HG03135 (cell line): ENCODE results near the gene CAT.

Experiments
- ATAC-seq: cut with Tn5 transposase; IDR thresholded peaks from one replicate; pipeline ENCODE4 v1.9.1; 2021; ENCODE audit warnings: mild to moderate bottlenecking, moderate library complexity; ENCODE audit not compliant: unreplicated experiment

CAT gene

DNA sequence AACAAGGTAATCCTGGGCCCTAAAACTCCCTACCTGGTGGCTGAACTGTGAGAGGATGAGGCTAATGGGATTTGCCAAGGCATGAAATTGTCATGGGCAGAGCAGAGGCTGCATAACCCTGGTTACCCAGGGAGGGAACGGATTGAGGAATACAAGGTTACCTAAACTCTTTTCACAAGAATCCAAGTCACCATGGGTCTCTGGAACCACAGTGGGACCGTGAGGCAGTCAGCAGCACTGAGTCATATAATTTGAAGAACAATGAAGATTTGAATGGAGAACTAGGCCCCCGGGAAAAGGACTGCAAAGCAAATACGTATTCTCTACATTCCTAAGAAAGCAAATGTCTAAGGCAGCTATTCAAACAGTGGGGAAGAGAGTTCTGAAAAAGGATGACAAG, 19.8 kb downstream of the CAT start:
- ATAC-seq, result no peak

DNA sequence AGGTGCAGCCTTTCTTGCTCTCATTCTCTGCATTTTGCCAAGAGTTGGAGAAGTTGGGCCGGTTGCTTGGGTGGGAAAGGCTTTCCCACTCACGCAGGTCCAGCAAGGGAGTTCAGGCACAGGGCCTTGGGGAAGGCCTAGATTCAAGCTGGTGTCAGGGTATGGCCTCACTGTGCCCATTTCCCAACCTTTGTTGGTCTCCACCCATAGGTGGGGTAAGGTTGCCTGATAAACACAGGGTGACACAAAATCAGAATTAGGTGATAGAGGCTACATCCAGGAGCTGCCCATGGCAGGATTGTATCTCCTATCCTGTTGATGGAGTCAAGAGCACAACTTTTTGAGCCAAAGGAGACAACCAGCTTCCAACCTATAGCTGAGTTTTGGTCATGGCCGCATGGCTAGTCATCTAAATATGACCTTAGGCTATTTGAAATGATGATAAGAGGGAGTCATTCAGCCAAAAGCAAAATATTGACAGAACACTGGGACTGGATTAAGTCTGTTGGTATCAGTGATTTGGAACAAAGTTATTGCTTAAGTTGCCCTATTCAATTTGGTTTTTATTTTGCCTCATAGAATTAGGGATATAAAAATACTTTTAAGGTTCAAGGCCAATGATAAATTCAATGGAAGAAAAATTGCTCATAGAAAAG, 20.9 kb downstream of the CAT start:
- no peak for ATAC-seq

DNA sequence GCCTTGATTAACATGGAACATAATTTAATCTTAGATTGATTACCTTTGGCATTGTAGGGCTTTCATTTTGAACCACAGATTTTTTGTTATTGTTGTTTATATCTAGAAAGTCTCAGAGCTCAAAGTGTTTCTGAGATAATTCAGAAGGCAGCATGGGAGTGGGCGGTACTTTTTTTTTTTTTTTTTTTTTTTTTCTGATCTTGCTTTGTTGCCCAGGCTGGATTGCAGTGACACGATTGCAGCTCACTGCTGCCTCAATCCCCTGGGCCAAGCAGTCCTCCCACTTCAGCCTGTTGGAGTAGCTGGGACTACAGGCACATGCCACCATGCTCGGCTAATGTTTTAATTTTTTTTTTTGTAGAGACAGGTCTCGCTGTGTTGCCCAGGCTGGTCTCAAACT, 21.5 kb downstream of the CAT start:
- ATAC-seq, result no peak

DNA sequence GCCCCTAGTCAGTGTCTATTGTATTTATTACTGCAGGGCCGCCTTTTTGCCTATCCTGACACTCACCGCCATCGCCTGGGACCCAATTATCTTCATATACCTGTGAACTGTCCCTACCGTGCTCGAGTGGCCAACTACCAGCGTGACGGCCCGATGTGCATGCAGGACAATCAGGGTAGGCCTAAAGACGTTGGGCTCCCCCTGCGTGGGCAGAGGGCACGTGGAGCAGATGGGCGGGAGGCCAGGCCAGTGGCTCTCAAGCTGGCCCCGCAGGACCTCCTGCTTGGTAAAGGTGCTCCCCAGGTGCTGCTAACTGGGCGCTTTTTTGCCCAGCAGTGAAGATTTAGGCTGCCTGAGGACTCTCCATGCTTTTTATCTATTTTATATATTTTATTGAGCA, 22.5 kb downstream of the CAT start:
- ATAC-seq, result no peak

DNA sequence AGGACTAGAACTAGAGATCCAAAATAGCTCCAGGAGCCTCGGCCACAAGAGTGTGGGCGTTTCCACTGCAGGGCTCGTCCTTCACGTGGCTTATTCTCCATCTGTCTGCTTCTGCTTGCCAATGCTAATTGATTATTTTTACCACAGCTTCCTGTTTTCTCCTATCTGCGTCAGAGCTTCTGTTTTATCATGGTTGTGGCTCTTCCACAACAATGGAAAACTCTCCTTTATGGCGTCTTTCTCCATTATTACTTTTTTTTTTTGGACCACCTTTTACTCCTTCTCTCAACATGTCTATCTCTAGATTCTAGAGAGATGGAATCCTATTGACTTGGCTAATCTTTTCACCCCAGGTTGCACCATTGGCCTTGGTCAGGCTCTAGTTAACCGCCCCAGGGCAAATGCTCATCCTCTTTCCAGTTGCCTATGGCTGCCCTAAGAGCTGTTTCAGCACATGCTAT, 25.9 kb downstream of the CAT start:
- ATAC-seq, result no peak

DNA sequence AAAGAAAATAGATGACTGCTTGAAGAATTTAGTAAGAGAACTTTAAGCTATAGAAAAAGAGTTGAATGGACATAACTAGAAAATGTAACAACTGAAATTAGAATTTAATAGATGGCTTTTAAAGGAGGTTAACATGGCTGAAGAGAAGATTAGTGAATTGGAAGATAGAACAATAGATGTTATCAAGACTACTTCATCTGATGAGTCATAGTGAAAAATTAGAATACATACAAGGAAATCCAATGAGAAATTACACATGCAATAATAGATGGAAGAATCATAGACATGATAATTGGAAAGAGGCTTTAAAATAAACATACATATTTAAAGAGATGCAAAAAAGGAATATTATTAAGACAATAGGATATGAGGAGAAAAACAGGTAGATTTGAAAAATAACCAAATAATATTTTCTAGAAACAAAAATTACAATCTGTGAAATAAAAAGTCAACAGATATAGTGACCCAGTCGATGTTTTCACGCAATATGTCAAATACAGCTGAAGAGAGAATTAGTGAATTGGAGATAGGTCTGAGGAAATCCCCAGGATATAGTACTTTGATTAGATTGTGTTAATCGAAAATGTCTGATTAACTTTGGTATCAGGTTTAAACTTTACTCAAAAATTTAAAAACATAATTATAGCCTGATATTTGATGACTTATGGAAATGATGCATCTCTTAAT, 28.2 kb downstream of the CAT start:
- ATAC-seq, result no peak

DNA sequence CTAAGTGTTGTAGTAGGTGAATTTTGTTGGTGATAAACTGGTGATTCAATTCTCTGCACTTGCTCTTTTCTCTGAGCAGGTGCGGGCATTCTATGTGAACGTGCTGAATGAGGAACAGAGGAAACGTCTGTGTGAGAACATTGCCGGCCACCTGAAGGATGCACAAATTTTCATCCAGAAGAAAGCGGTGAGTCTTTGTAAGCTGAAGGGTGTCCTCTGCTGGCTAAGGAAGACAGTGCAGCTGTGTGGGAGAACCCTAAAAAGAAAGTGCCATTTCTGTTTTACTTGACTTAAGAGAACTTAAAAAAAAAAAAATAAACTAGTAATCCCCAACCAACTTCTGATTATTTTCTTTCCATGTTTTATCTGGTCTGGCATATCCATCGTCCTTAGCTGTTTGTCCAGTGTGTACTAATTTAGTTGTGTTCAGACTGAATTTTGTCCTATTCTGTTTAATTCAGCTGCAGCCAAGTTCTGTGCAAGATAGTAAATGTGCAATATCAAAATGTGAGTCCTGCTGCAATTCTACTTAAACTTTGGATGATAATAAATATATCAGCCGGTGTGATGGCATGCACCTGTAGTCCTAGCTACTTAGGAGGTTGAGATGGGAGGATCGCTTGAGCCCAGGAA, 29.6 kb downstream of the CAT start:
- no peak for ATAC-seq

DNA sequence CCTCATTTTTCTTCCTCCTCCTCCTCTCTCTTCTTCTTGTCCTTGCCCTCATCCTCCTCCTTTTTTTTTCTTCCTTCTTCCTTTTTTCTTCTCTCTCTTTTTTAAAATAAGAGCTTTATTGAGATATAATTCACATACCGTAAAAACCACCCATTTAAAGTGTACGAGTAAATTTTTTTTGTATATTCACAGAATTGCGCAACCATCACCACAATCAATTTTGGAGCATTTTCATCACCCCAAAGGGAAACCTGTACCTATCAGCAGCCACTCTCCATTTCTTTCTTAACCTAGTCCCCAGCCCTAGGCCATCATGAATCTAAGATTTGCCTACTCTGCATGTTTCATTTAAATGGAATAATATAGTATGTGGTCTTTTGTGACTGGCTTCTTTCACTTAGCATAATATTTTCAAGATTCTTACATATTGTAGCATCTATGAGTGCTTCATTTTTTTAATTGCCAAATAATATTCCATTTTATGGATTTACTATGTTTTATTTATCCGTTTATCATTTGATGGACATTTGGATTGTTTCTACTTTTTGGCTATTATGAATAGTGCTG, 35.0 kb downstream of the CAT start:
- no peak for ATAC-seq

DNA sequence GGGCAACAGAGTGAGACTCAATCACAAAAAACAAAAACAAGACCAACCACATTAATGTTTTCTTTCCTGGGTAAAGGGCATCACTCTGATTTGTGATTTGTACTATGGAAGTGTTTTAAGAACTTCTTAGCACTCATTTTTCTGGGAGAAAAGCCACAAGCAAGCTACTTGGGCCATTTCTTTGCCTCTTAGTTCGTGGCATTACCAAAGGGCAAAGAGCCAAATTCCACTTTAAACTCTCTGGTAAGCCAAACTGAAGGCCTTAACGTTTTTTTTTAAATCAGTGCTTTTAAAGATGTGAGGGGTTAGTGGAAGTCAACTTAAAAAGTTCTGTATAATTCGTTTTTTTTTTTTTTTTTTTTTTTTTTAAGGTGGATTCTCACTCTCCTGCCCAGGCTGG, 36.9 kb downstream of the CAT start:
- ATAC-seq, result no peak

DNA sequence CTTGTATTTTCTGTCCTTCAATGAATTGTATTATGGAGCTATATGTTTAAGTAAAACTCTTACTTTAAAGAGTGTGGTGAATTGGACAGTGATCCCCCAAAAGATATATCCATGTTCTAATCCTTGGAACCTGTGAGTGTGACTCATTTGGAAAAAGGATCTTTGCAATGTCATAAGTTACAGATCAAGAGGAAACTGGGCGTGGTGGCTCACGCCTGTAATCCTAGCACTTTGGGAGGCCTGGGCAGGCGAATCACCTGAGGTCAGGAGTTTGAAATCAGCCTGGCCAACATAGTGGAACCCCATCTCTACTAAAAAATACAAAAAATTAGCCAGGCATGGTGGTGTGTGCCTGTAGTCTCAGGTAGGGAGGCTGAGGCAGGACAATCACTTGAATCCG, 38.1 kb downstream of the CAT start:
- no peak for ATAC-seq

DNA sequence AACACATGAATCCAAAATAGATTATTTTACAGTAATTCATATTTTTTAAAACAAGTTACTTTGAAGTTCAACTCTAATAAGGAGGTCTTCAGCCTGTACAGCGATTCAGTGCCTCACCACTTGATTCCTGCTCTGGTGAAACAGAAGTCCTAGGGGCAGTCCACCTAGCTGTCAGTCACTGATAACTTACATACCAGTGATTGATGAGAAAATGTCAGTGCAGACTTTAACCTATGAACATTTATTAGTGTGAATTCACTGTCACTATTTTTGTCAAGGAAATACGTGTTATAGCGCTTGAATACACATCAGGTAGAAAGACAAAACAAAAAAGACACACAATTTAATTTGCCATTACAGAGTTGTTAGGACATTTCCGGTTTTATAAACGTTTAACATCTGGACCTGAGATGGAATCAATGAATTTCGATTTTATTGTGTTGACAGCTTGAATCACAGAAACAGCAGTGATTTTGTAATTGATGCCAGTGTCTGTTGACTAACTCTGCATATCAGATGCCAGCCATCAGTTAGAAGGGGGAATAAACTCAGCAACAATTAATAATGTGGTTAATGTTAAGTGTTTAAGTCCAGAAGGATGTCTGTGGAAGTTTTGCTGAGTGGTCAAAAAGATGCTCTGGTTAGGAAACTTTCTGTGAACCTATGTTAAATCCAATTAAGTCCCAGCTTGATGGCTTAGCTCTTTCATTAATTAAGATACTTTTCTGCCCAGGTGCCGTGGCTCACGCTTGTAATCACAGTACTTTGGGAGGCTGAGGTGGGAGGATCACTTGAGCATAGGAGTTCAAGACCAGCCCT, 40.3 kb downstream of the CAT start:
- ATAC-seq, result no peak

DNA sequence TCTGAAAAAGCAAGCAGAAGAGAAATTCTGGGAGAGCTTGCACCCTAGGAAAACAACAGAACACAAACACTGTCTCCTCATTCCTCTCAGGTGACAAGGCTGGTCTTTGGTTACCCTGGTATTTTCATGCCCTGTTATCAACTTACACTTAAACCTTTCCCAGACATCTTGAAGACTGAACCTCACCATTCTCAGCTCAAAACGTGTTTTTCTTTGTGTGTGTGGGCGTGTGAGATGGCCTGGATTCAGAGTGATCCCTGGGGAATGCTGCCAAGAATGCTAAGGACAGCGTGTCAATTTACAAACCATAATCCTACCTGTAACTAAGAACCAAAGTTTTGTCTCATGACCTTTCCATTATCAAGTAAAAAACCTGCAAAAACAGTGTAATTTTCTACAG, 41.6 kb downstream of the CAT start:
- no peak for ATAC-seq

DNA sequence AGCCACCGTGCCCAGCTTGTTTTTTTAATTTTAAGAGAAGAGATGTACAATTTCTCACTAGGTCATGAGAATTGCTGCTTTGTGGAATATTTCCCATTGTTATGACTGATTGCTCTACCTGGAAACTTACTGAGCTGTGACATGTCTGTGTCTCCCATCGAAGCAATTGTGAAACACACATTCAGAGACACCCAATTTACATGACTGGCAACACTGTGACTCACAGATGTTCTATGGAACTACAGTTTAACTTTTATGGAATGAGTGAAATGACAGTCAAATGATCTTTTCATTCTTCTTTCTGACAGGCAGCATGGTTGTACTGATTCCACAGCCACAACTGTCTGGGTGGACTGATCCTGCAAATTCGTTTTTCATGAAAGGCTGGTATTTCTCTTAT, 42.6 kb downstream of the CAT start:
- no peak for ATAC-seq

DNA sequence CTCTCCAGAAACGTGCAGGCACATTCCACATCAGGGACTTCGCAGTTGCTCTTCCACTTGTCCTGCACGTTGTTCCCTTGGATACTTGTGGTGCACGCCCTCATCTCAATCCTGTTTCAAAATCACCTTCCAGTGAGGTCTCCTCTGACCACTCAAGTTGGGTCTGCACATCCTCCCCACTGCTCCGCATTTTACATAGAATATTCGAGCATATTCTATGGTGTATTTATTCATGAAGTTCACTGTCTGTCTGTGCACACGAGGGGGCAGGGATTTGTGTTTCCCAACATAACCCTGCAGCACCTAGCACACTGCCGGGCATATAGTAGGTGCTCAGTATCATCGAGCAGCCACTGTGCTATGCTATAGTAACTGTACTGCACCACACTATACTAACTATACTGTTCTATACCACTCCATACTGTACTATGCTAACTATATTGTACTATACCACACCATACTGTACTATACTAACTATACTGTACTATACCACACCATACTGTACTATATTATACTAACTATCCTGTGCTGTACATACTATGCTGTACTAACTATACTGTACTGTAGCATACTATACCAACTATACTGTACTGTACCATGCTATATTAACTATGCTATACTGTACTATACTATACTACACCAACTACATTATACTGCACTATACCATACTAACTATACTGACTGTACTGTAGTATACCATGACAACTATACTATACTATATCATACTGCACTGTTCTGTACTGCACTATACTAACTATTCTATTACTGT, 44.6 kb downstream of the CAT start:
- ATAC-seq, result no peak

DNA sequence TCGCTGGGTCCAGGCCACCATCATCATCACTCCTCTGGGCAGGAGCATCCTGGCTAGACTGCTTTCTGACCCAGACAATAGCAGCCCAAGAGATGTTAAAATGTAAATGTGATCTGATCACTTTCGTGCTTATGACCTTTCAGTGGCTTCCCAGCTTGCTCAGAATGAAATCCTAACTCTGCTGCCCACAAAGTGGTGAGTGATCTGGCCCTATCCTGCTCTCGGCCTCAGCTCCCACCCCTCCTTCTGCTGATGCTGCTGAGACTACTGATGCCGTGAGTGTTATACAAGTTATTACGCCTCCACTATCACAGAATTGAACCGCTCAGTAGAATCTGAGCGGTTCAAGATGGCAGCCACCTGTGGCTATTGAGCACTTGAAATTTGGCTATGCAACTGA, 48.7 kb downstream of the CAT start:
- ATAC-seq, result no peak

DNA sequence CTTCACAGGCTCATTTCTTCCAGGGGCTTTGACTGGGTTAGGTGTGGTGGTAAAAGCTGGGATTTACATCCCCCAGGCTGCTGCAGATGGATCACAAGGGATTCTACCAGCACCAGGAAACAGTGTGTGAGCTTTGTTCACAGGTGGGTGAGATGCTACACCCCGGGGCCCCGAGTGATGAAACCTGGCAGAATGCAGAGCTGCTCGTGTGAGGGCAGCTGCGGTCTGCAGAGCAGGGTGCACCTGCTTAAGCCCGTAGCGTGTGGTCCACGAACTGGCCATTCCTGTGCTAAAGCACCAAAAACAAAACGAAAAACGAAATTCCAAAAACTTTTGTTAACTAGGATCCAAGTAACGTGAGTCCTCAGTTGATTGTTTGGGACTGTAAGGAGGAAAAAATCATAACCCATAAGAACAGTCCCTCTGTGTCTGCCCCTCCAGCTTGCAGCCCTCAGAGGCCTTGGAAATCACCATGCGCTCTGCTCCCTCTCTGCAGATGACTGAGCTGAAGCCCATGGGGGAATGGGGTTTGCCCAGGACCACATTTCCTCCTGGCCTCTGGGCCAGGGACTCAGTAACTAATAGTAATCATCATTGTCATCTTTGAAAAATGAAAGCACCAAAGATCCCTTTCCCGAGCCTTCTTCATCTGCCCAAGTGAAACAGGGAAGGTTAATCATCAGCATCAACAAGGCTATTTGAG, 50.3 kb downstream of the CAT start:
- no peak for ATAC-seq

DNA sequence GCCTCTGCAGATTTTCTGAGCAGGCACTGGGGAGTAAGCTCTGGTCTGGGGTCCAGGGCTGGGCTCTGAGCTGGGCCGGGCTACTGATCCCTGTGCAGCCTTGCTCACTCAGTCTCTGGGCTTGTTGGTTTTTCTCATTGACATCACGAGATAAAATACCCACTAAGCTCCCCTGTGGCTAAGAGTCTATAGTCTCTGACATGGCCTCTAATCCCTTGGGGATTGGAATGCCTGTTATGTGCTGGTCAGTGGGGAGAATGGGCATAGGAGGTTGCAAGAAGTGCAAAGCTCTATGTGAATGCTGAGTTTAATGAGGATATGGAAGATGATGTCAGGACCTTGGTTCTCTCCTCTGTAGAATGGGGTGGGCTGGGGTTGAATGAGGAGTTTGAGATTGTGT, 51.6 kb downstream of the CAT start:
- no peak for ATAC-seq

DNA sequence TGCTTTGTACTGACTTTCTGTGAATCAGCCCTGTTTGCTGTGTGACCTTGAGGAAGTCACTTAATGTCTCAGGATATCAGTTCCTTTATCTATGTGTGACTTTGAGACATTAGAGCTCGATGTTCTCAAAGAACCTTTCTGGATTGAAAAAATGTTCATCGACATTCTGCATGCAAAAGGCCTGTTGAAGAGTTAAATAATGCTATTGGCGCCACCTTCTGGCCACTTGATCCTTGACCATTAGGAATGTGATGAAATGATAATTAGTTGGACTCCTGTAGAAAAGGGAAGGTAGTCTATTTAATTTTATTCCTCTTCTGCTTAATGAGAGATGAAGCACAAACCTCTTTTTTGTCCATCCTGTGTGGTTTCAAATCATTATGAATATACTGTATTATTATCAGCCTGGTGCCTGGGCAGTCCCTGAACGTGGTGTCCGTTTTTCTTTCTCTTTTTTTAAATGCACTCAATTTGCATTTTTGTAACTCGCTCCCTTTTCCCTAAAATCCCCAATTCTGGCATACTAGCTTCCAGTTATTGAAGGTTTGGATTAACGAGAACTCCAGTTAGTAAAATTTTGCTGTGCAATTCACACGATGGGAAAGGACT, 54.2 kb downstream of the CAT start:
- ATAC-seq, result no peak

DNA sequence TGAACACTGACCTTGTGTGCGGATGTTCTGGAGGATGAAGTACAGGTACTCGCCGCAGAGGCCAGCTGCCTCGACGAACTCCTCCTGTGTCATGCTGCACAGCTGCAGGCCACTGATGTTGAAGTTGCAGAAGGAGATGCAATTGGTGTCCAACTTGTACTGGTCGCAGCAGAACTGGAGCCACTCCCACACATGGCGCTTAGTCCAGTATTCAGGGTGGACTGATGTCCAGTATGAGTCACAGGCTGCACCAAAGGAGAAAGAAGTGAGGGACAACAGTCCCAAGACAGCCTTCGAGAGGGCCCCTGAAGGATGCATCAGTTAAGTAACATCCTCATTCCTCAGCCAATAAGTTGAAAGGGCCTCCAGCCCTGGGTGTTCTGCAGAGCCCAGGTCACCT, 54.7 kb downstream of the CAT start:
- ATAC-seq, result no peak
